GM19240 (cell line): ENCODE measurements around the gene FAM83B.
"Not testable (repeated sequence)": the region's sequence is repeated elsewhere in the genome, so short reads cannot be mapped to it uniquely, and the experiment has no call there.

Source experiments
- DNase-seq: peaks from one replicate; pipeline ENCODE4 v3.0.0; 2011; ENCODE audit warnings: low spot score; ENCODE audit not compliant: insufficient read length

FAM83B gene

GRCh38 chr6:54898767-54899166 lies 52.2 kb downstream of the FAM83B start:
- DNase-seq, result no peak

GRCh38 chr6:54899442-54899841 lies 52.9 kb downstream of the FAM83B start:
- no peak for DNase-seq

- no peak for DNase-seq
Observed at GRCh38 chr6:54899986-54900385, 53.4 kb downstream of the FAM83B start.

GRCh38 chr6:54900666-54901065 lies 54.1 kb downstream of the FAM83B start:
- no peak for DNase-seq

GRCh38 chr6:54903884-54904283 lies 57.3 kb downstream of the FAM83B start:
- DNase-seq, result no peak

GRCh38 chr6:54907355-54907754 lies 60.8 kb downstream of the FAM83B start:
- no peak for DNase-seq

GRCh38 chr6:54909184-54909583 lies 62.6 kb downstream of the FAM83B start:
- no peak for DNase-seq

GRCh38 chr6:54910431-54910884 lies 63.9 kb downstream of the FAM83B start:
- DNase-seq, result no peak

GRCh38 chr6:54910921-54911320 lies 64.3 kb downstream of the FAM83B start:
- no peak for DNase-seq

GRCh38 chr6:54913211-54913610 lies 66.6 kb downstream of the FAM83B start:
- DNase-seq, result no peak

- DNase-seq, result no peak
Observed at GRCh38 chr6:54916858-54917257, 70.3 kb downstream of the FAM83B start.

- DNase-seq, result no peak
Observed at GRCh38 chr6:54920628-54921027, 74.1 kb downstream of the FAM83B start.

- no peak for DNase-seq
Observed at GRCh38 chr6:54921891-54922290, 75.3 kb downstream of the FAM83B start.

GRCh38 chr6:54929245-54929909 lies 82.8 kb downstream of the FAM83B start:
- DNase-seq, result no peak

GRCh38 chr6:54932622-54933021 lies 86.1 kb downstream of the FAM83B start:
- DNase-seq, result no peak

- no peak for DNase-seq
Observed at GRCh38 chr6:54935739-54936138, 89.2 kb downstream of the FAM83B start.

- no peak for DNase-seq
Observed at GRCh38 chr6:54937371-54937770, 90.8 kb downstream of the FAM83B start.

- DNase-seq, result no peak
Observed at GRCh38 chr6:54957698-54958097, 111.1 kb downstream of the FAM83B start.

GRCh38 chr6:54958446-54958845 lies 111.9 kb downstream of the FAM83B start:
- DNase-seq, result no peak

- DNase-seq, result no peak
Observed at GRCh38 chr6:54959820-54960219, 113.2 kb downstream of the FAM83B start.

GRCh38 chr6:54961372-54961771 lies 114.8 kb downstream of the FAM83B start:
- not testable (repeated sequence) for DNase-seq

- DNase-seq, result no peak
Observed at GRCh38 chr6:54970337-54970736, 123.8 kb downstream of the FAM83B start.

- DNase-seq, result no peak
Observed at GRCh38 chr6:54971825-54972224, 125.3 kb downstream of the FAM83B start.

- DNase-seq, result not testable (repeated sequence)
Observed at GRCh38 chr6:54979161-54979560, 132.6 kb downstream of the FAM83B start.
